HG03354 (cell line): ENCODE measurements around the gene TUBA4B.
"Not testable (repeated sequence)": the region's sequence is repeated elsewhere in the genome, so short reads cannot be mapped to it uniquely, and the experiment has no call there.

Experiments
- ATAC-seq: cut with Tn5 transposase; IDR thresholded peaks from one replicate; pipeline ENCODE4 v1.9.1; 2021; ENCODE audit warnings: mild to moderate bottlenecking; ENCODE audit not compliant: unreplicated experiment, poor library complexity, severe bottlenecking

The TUBA4B gene

GRCh38 chr2:219246559-219246958 lies 6.5 kb upstream of the TUBA4B start:
- no peak for ATAC-seq

GRCh38 chr2:219247678-219248642 lies 5.1 kb upstream of the TUBA4B start:
- ATAC-seq = no peak

GRCh38 chr2:219248845-219249202 lies 4.2 kb upstream of the TUBA4B start:
- ATAC-seq = no peak

- ATAC-seq = peak; percentile 52
These were observed 3.7 kb upstream of the TUBA4B start for GRCh38 chr2:219249203-219249980.

- no peak for ATAC-seq
These were observed 2.8 kb upstream of the TUBA4B start for GRCh38 chr2:219250049-219250781.

GRCh38 chr2:219251656-219252055 lies 1.4 kb upstream of the TUBA4B start:
- no peak for ATAC-seq

- no peak for ATAC-seq
These were observed 959 bp upstream of the TUBA4B start for GRCh38 chr2:219252084-219252483.

GRCh38 chr2:219252570-219252899 lies 508 bp upstream of the TUBA4B start:
- no peak for ATAC-seq

- peak; percentile 57 for ATAC-seq
These were observed 928 bp downstream of the TUBA4B start, which contains the start of gene TUBA4A for GRCh38 chr2:219253753-219254589. Gene TUBA4A, minus strand, starts transcription at chr2:219253918. Its CDS starts 60 bp downstream, at chr2:219253858.

GRCh38 chr2:219254590-219255201 lies 1.7 kb downstream of the TUBA4B start:
- ATAC-seq = peak; percentile 39

GRCh38 chr2:219258942-219259341 lies 5.9 kb downstream of the TUBA4B start:
- ATAC-seq = not testable (repeated sequence)

GRCh38 chr2:219261024-219261855 lies 8.2 kb downstream of the TUBA4B start:
- ATAC-seq = no peak

- no peak for ATAC-seq
These were observed 13.2 kb downstream of the TUBA4B start for GRCh38 chr2:219266232-219266631.

GRCh38 chr2:219266886-219267285 lies 13.8 kb downstream of the TUBA4B start:
- ATAC-seq = no peak

- no peak for ATAC-seq
These were observed 15.3 kb downstream of the TUBA4B start for GRCh38 chr2:219268294-219268693.

GRCh38 chr2:219269362-219270054 lies 16.5 kb downstream of the TUBA4B start:
- ATAC-seq = no peak

- no peak for ATAC-seq
These were observed 17.0 kb downstream of the TUBA4B start for GRCh38 chr2:219270055-219270372.

GRCh38 chr2:219271021-219271420 lies 18.0 kb downstream of the TUBA4B start:
- no peak for ATAC-seq
